ENCODE results near the gene CCDC106. TPM values are rescaled to one million over a fixed set of nuclear protein-coding genes. Genes with fewer than 3 reads are reported as not detected.

Gene CCDC106
- total RNA-seq, 6 experiments from 2014 or later, result 6.1 to 19.7 (median 9.8) TPM

DNA sequence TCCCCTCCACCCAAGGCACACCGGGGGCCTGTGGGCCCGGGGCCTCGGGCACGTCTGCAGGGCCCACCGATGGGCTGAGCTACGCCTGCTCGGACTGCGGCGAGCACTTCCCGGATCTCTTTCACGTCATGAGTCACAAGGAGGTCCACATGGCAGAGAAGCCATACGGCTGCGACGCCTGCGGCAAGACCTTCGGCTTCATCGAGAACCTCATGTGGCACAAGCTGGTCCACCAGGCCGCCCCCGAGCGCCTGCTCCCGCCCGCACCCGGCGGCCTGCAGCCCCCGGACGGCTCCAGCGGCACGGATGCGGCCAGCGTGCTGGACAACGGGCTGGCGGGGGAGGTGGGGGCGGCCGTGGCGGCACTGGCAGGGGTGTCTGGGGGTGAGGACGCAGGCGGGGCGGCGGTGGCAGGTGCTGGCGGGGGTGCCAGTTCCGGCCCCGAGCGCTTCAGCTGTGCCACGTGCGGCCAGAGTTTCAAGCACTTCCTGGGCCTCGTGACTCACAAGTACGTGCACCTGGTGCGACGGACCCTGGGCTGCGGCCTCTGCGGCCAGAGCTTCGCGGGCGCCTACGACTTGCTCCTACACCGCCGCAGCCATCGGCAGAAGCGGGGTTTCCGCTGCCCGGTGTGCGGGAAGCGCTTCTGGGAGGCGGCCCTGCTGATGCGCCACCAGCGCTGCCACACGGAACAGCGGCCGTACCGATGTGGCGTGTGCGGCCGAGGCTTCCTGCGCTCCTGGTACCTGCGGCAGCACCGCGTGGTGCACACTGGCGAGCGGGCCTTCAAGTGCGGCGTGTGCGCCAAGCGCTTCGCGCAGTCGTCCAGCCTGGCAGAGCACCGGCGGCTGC, 32.2 kb upstream of the CCDC106 start:
- no peak overlapping the region for H3K4me3 ChIP-seq
- ATAC-seq (no peak), DNase-seq (no peak)
- WGBS (ENCODE audit: insufficient coverage, low coverage, low lambda C conversion rate, missing lambda C conversion rate), result 90% methylated on average over 2 of the region's 88 CpGs
- intact Hi-C loops (cut with DNase I), result no loop called here
- TF ChIP-seq, protein P1, sequence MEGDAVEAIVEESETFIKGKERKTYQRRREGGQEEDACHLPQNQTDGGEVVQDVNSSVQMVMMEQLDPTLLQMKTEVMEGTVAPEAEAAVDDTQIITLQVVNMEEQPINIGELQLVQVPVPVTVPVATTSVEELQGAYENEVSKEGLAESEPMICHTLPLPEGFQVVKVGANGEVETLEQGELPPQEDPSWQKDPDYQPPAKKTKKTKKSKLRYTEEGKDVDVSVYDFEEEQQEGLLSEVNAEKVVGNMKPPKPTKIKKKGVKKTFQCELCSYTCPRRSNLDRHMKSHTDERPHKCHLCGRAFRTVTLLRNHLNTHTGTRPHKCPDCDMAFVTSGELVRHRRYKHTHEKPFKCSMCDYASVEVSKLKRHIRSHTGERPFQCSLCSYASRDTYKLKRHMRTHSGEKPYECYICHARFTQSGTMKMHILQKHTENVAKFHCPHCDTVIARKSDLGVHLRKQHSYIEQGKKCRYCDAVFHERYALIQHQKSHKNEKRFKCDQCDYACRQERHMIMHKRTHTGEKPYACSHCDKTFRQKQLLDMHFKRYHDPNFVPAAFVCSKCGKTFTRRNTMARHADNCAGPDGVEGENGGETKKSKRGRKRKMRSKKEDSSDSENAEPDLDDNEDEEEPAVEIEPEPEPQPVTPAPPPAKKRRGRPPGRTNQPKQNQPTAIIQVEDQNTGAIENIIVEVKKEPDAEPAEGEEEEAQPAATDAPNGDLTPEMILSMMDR (IDR thresholded peaks at IDR 0.05), result no peak
- no peak for TF ChIP-seq POLR2A (IDR thresholded peaks at IDR 0.05)
- H3K27ac ChIP-seq, result no peak overlapping the region
- H3K4me1 ChIP-seq, result no peaks in the 10 kb centered on the region
- no peaks in the 10 kb centered on the region for H3K9me3 ChIP-seq
- no peaks in the 10 kb centered on the region for H3K27me3 ChIP-seq
- peaks cover 0 to 14% (median 0%) of the 10 kb centered on the region in 4 donors for H3K36me3 ChIP-seq

GRCh38 chr19:55616395-55616875, 31.6 kb upstream of the CCDC106 start:
- Histone ChIP-seq H3K27ac (no peak overlapping the region), H3K4me3 (no peak overlapping the region), H3K27me3 (no peaks in the 10 kb centered on the region), H3K4me1 (no peaks in the 10 kb centered on the region), H3K9me3 (no peaks in the 10 kb centered on the region), H3K36me3 (peaks cover 0 to 14% (median 0%) of the 10 kb centered on the region in 4 donors)
- no peak for ATAC-seq
- DNase-seq, result no peak
- no CpG with 5 or more reads among the region's 38 CpGs for WGBS (ENCODE audit: insufficient coverage, low coverage, low lambda C conversion rate, missing lambda C conversion rate)
- intact Hi-C loops (cut with DNase I), result no loop called here
- no peak for TF ChIP-seq POLR2A (IDR thresholded peaks at IDR 0.05)
- TF ChIP-seq, protein P1 (IDR thresholded peaks at IDR 0.05), result no peak

DNA sequence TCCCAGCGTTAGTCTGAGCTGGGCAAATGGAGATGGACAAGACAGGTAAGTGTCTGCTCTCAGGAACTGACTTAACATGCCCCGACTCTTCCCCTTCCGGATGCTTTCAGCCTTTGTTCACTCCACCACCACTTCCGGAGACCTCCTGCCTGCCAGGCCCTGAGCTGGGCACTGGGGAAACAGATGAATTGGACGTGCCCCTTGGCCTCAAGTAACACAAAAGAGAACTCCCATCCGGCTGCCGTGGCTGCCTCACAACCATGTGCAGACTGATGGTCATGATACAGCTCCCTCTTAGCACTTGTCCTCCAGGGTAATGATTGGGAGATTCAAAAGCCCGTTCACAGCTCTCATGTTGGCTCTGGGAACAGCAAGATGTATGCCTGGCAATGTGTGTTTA, 30.6 kb upstream of the CCDC106 start:
- no peak overlapping the region for H3K4me3 ChIP-seq
- no peaks in the 10 kb centered on the region for H3K9me3 ChIP-seq
- no peak overlapping the region for H3K27ac ChIP-seq
- intact Hi-C loops (cut with DNase I), result no loop called here
- H3K27me3 ChIP-seq, result no peaks in the 10 kb centered on the region
- TF ChIP-seq POLR2A (IDR thresholded peaks at IDR 0.05), result no peak
- TF ChIP-seq, protein P1 (IDR thresholded peaks at IDR 0.05), result no peak
- DNase-seq (no peak), ATAC-seq (no peak)
- peaks cover 0 to 14% (median 0%) of the 10 kb centered on the region in 4 donors for H3K36me3 ChIP-seq
- H3K4me1 ChIP-seq, result no peaks in the 10 kb centered on the region
- 90% methylated on average over 4 of the region's 8 CpGs for WGBS (ENCODE audit: insufficient coverage, low coverage, low lambda C conversion rate, missing lambda C conversion rate)

- peaks cover 0 to 14% (median 0%) of the 10 kb centered on the region in 4 donors for H3K36me3 ChIP-seq
- no peak overlapping the region for H3K4me3 ChIP-seq
- no peak for ATAC-seq
- H3K9me3 ChIP-seq, result no peaks in the 10 kb centered on the region
- H3K4me1 ChIP-seq, result no peaks in the 10 kb centered on the region
- intact Hi-C loops (cut with DNase I), result no loop called here
- 64% methylated on average over 5 of the region's 7 CpGs for WGBS (ENCODE audit: insufficient coverage, low coverage, low lambda C conversion rate, missing lambda C conversion rate)
- no peak for TF ChIP-seq POLR2A (IDR thresholded peaks at IDR 0.05)
- DNase-seq, result no peak
- no peaks in the 10 kb centered on the region for H3K27me3 ChIP-seq
- H3K27ac ChIP-seq, result no peak overlapping the region
Observed at GRCh38 chr19:55618426-55618825, 29.6 kb upstream of the CCDC106 start.

DNA sequence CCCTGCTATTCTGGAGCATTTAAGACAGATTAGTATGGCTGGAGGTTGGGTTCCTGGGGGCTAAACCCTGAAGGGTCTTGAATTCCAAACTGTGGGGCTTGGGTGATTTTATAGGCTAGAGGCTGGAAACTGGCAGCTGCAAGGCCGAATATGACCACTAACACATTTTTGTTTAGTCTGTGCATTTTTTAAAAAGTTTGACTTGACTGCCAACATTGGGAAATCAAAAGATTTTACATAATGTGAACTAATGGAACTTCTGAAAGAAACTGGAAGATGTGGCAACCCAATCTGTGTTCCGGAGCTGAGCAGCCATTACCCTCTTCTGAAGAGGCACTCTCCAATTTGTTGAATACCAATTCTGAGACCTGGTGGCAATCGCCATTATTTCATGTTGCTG, 28.7 kb upstream of the CCDC106 start:
- peaks cover 0 to 14% (median 0%) of the 10 kb centered on the region in 4 donors for H3K36me3 ChIP-seq
- H3K9me3 ChIP-seq, result no peaks in the 10 kb centered on the region
- DNase-seq (no peak), ATAC-seq (no peak)
- 56% methylated on average over 3 of the region's 3 CpGs for WGBS (ENCODE audit: insufficient coverage, low coverage, low lambda C conversion rate, missing lambda C conversion rate)
- intact Hi-C loops (cut with DNase I), result no loop called here
- TF ChIP-seq POLR2A (IDR thresholded peaks at IDR 0.05), result no peak
- TF ChIP-seq, protein P1 (IDR thresholded peaks at IDR 0.05), result no peak
- no peak overlapping the region for H3K4me3 ChIP-seq
- H3K27ac ChIP-seq, result no peak overlapping the region
- no peaks in the 10 kb centered on the region for H3K27me3 ChIP-seq
- peaks cover 0 to 6% (median 0%) of the 10 kb centered on the region in 4 donors for H3K4me1 ChIP-seq
